Fibroblast of lung (primary cell): Measurements from ENCODE around the gene TSPAN2.

Experiments used
- EZH2 ChIP-seq: IDR thresholded peaks from 2 replicates; pipeline ENCODE4 v1.5.1; 2012; ENCODE audit warnings: low read length, control low read depth, mild to moderate bottlenecking; ENCODE audit errors: missing control alignments
- TF ChIP-seq, protein P1 (sequence below), 2 donors: IDR thresholded peaks in 1 of 2; conservative IDR thresholded peaks in 1 of 2; 1 replicate in 1 of 2; 2 replicates in 1 of 2; pipeline ENCODE4 v1.5.1; 2011 to 2012; ENCODE audit warnings: low read length in 2 of 2, control low read depth in 1 of 2, inconsistent platforms in 1 of 2, low read depth in 1 of 2, mild to moderate bottlenecking in 1 of 2

GRCh38 chr1:115057661-115058254 lies 31.5 kb downstream of the TSPAN2 start:
- TF ChIP-seq, protein P1, sequence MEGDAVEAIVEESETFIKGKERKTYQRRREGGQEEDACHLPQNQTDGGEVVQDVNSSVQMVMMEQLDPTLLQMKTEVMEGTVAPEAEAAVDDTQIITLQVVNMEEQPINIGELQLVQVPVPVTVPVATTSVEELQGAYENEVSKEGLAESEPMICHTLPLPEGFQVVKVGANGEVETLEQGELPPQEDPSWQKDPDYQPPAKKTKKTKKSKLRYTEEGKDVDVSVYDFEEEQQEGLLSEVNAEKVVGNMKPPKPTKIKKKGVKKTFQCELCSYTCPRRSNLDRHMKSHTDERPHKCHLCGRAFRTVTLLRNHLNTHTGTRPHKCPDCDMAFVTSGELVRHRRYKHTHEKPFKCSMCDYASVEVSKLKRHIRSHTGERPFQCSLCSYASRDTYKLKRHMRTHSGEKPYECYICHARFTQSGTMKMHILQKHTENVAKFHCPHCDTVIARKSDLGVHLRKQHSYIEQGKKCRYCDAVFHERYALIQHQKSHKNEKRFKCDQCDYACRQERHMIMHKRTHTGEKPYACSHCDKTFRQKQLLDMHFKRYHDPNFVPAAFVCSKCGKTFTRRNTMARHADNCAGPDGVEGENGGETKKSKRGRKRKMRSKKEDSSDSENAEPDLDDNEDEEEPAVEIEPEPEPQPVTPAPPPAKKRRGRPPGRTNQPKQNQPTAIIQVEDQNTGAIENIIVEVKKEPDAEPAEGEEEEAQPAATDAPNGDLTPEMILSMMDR (conservative IDR thresholded peaks at IDR 0.05 in 1 of 2, IDR thresholded peaks at IDR 0.05 in 1 of 2; ENCODE audit: low read depth in 1 of 2, low read length in 2 of 2), result no peak
- no peak for TF ChIP-seq EZH2
